ENCODE measurements around the gene TAMALIN.

Gene TAMALIN

GRCh38 chr12:52049286-52049685 is 42.5 kb downstream of the TAMALIN start:
- no peak overlapping the region for H3K4ac ChIP-seq (ENCODE audit: low read depth, low read length)
- peaks cover 4% of the 10 kb centered on the region for H3K79me2 ChIP-seq (ENCODE audit: control insufficient read depth, insufficient read depth, low read length, poor library complexity)
- peaks cover 6% of the 10 kb centered on the region for H3K79me1 ChIP-seq (ENCODE audit: low read length)
- no peak overlapping the region for H2BK120ac ChIP-seq (ENCODE audit: insufficient read depth, low read length, poor library complexity)
- H4K12ac ChIP-seq (ENCODE audit: low read depth, low read length): no peak overlapping the region
- H3K36me3 ChIP-seq (ENCODE audit: control insufficient read depth in 1 of 2, insufficient read depth in 2 of 2, low read length in 2 of 2): peaks cover 0 to 3% of the 10 kb centered on the region in 2 experiments
- H3K9ac ChIP-seq (ENCODE audit: low read length): no peak overlapping the region
- no peaks in the 10 kb centered on the region for H3K27me3 ChIP-seq (ENCODE audit: insufficient read depth, low read length)
- DNase-seq: no peak
- H3K23ac ChIP-seq (ENCODE audit: low read length): no peak overlapping the region
- H3K27ac ChIP-seq (ENCODE audit: low read depth, low read length): no peak overlapping the region
- no peak overlapping the region for H4K91ac ChIP-seq (ENCODE audit: low read depth, low read length)
- H4K8ac ChIP-seq (ENCODE audit: low read depth, low read length): no peak overlapping the region
- peaks cover 14 to 23% of the 10 kb centered on the region in 2 experiments for H3K4me1 ChIP-seq (ENCODE audit: control insufficient read depth in 1 of 2, insufficient read depth in 2 of 2, low read length in 2 of 2)
- no peak overlapping the region for H3K14ac ChIP-seq (ENCODE audit: low read length)
- H3K4me2 ChIP-seq (ENCODE audit: low read length): no peak overlapping the region
- no peak overlapping the region for H2BK12ac ChIP-seq (ENCODE audit: low read length)
- peaks cover 2% of the 10 kb centered on the region for H3K9me3 ChIP-seq (ENCODE audit: insufficient read depth, low read depth, low read length)
- H3K4me3 ChIP-seq (ENCODE audit: low read depth, low read length): no peak overlapping the region
- H2AK5ac ChIP-seq (ENCODE audit: low read length): no peak overlapping the region
- H2AFZ ChIP-seq (ENCODE audit: insufficient read depth, low read length, poor library complexity): no peak overlapping the region
- H2BK5ac ChIP-seq (ENCODE audit: low read depth, low read length, poor library complexity): no peak overlapping the region
- no CpG with 5 or more reads among the region's 4 CpGs for WGBS (ENCODE audit: extremely low coverage, insufficient coverage, insufficient read length)
- no peak overlapping the region for H3K18ac ChIP-seq (ENCODE audit: low read length)

- Histone ChIP-seq H3K27me3 (ENCODE audit: insufficient read depth, low read length) (no peaks in the 10 kb centered on the region), H3K79me1 (ENCODE audit: low read length) (peaks cover 6% of the 10 kb centered on the region), H3K4me1 (ENCODE audit: control insufficient read depth in 1 of 2, insufficient read depth in 2 of 2, low read length in 2 of 2) (peaks cover 14 to 23% of the 10 kb centered on the region in 2 experiments), H4K8ac (ENCODE audit: low read depth, low read length) (no peak overlapping the region), H3K18ac (ENCODE audit: low read length) (no peak overlapping the region), H2BK12ac (ENCODE audit: low read length) (no peak overlapping the region), H2BK5ac (ENCODE audit: low read depth, low read length, poor library complexity) (no peak overlapping the region), H3K4ac (ENCODE audit: low read depth, low read length) (no peak overlapping the region), H3K9ac (ENCODE audit: low read length) (no peak overlapping the region), H3K36me3 (ENCODE audit: control insufficient read depth in 1 of 2, insufficient read depth in 2 of 2, low read length in 2 of 2) (peaks cover 3 to 7% of the 10 kb centered on the region in 2 experiments), H3K9me3 (ENCODE audit: insufficient read depth, low read depth, low read length) (peaks cover 2% of the 10 kb centered on the region), H4K12ac (ENCODE audit: low read depth, low read length) (no peak overlapping the region), H3K4me2 (ENCODE audit: low read length) (no peak overlapping the region), H3K23ac (ENCODE audit: low read length) (no peak overlapping the region), H3K4me3 (ENCODE audit: low read depth, low read length) (no peak overlapping the region), H3K14ac (ENCODE audit: low read length) (no peak overlapping the region), H2AK5ac (ENCODE audit: low read length) (no peak overlapping the region), H2BK120ac (ENCODE audit: insufficient read depth, low read length, poor library complexity) (no peak overlapping the region), H3K27ac (ENCODE audit: low read depth, low read length) (no peak overlapping the region), H3K79me2 (ENCODE audit: control insufficient read depth, insufficient read depth, low read length, poor library complexity) (peaks cover 4% of the 10 kb centered on the region), H2AFZ (ENCODE audit: insufficient read depth, low read length, poor library complexity) (no peak overlapping the region), H4K91ac (ENCODE audit: low read depth, low read length) (no peak overlapping the region)
- WGBS (ENCODE audit: extremely low coverage, insufficient coverage, insufficient read length): no CpG with 5 or more reads among the region's 5 CpGs
- DNase-seq: no peak
Observed at GRCh38 chr12:52049688-52050087, 42.9 kb downstream of the TAMALIN start.

GRCh38 chr12:52050116-52050757 is 43.5 kb downstream of the TAMALIN start:
- Histone ChIP-seq H3K14ac (ENCODE audit: low read length) (peak overlapping the region; percentile 43), H2AK5ac (ENCODE audit: low read length) (no peak overlapping the region), H3K9ac (ENCODE audit: low read length) (peak overlapping the region; percentile 16), H3K23ac (ENCODE audit: low read length) (no peak overlapping the region), H4K8ac (ENCODE audit: low read depth, low read length) (peak overlapping the region; percentile 50), H3K79me1 (ENCODE audit: low read length) (peaks cover 6% of the 10 kb centered on the region), H3K4me2 (ENCODE audit: low read length) (peak overlapping the region; percentile 96), H2BK120ac (ENCODE audit: insufficient read depth, low read length, poor library complexity) (peak overlapping the region; percentile 24), H3K27ac (ENCODE audit: low read depth, low read length) (no peak overlapping the region), H3K9me3 (ENCODE audit: insufficient read depth, low read depth, low read length) (peaks cover 2% of the 10 kb centered on the region), H2BK12ac (ENCODE audit: low read length) (no peak overlapping the region), H3K4ac (ENCODE audit: low read depth, low read length) (no peak overlapping the region), H2AFZ (ENCODE audit: insufficient read depth, low read length, poor library complexity) (peak overlapping the region; percentile 41), H3K36me3 (ENCODE audit: control insufficient read depth in 1 of 2, insufficient read depth in 2 of 2, low read length in 2 of 2) (peaks cover 8 to 12% of the 10 kb centered on the region in 2 experiments), H3K18ac (ENCODE audit: low read length) (peak overlapping the region; percentile 33), H3K27me3 (ENCODE audit: insufficient read depth, low read length) (no peaks in the 10 kb centered on the region), H3K4me3 (ENCODE audit: low read depth, low read length) (peak overlapping the region; percentile 74), H2BK5ac (ENCODE audit: low read depth, low read length, poor library complexity) (no peak overlapping the region), H3K79me2 (ENCODE audit: control insufficient read depth, insufficient read depth, low read length, poor library complexity) (peaks cover 4% of the 10 kb centered on the region), H4K91ac (ENCODE audit: low read depth, low read length) (peak overlapping the region; percentile 21), H4K12ac (ENCODE audit: low read depth, low read length) (no peak overlapping the region), H3K4me1 (ENCODE audit: control insufficient read depth in 1 of 2, insufficient read depth in 2 of 2, low read length in 2 of 2) (peaks cover 14 to 23% of the 10 kb centered on the region in 2 experiments)
- DNase-seq: no peak
- no CpG with 5 or more reads among the region's 16 CpGs for WGBS (ENCODE audit: extremely low coverage, insufficient coverage, insufficient read length)

- no peak within 1 kb of the TSS for H3K23ac ChIP-seq (ENCODE audit: low read length)
- peaks cover 2% of the 10 kb centered on the region for H3K9me3 ChIP-seq (ENCODE audit: insufficient read depth, low read depth, low read length)
- H3K4me1 ChIP-seq (ENCODE audit: control insufficient read depth in 1 of 2, insufficient read depth in 2 of 2, low read length in 2 of 2): peaks cover 9 to 18% of the 10 kb centered on the region in 2 experiments
- peaks cover 6% of the 10 kb centered on the region for H3K79me1 ChIP-seq (ENCODE audit: low read length)
- peak within 1 kb of the TSS; percentile 8 for H2BK12ac ChIP-seq (ENCODE audit: low read length)
- H2AK5ac ChIP-seq (ENCODE audit: low read length): no peak within 1 kb of the TSS
- peak within 1 kb of the TSS; percentile 33 for H3K18ac ChIP-seq (ENCODE audit: low read length)
- peak within 1 kb of the TSS; percentile 74 for H3K4me3 ChIP-seq (ENCODE audit: low read depth, low read length)
- WGBS (ENCODE audit: extremely low coverage, insufficient coverage, insufficient read length): no CpG with 5 or more reads among the region's 77 CpGs
- H3K27ac ChIP-seq (ENCODE audit: low read depth, low read length): peak within 1 kb of the TSS; percentile 54
- H4K12ac ChIP-seq (ENCODE audit: low read depth, low read length): peak within 1 kb of the TSS; percentile 9
- peak within 1 kb of the TSS; percentile 66 for H3K9ac ChIP-seq (ENCODE audit: low read length)
- H3K4ac ChIP-seq (ENCODE audit: low read depth, low read length): peak within 1 kb of the TSS; percentile 7
- no peak within 1 kb of the TSS for H2BK5ac ChIP-seq (ENCODE audit: low read depth, low read length, poor library complexity)
- H3K27me3 ChIP-seq (ENCODE audit: insufficient read depth, low read length): no peaks in the 10 kb centered on the region
- H4K91ac ChIP-seq (ENCODE audit: low read depth, low read length): peak within 1 kb of the TSS; percentile 21
- peak within 1 kb of the TSS; percentile 50 for H4K8ac ChIP-seq (ENCODE audit: low read depth, low read length)
- peak within 1 kb of the TSS; percentile 24 for H2BK120ac ChIP-seq (ENCODE audit: insufficient read depth, low read length, poor library complexity)
- peak within 1 kb of the TSS; percentile 96 for H3K4me2 ChIP-seq (ENCODE audit: low read length)
- H3K14ac ChIP-seq (ENCODE audit: low read length): peak within 1 kb of the TSS; percentile 43
- H3K79me2 ChIP-seq (ENCODE audit: control insufficient read depth, insufficient read depth, low read length, poor library complexity): peaks cover 4% of the 10 kb centered on the region
- DNase-seq: peak; percentile 77 to 80
- peaks cover 8 to 17% of the 10 kb centered on the region in 2 experiments for H3K36me3 ChIP-seq (ENCODE audit: control insufficient read depth in 1 of 2, insufficient read depth in 2 of 2, low read length in 2 of 2)
- H2AFZ ChIP-seq (ENCODE audit: insufficient read depth, low read length, poor library complexity): peak within 1 kb of the TSS; percentile 41
Observed at GRCh38 chr12:52050758-52051541, 44.2 kb downstream of the TAMALIN start, which contains the start of gene NR4A1. Gene NR4A1 (plus strand): TSS chr12:52051442. CDS start chr12:52054329, 2,887 bp downstream.
